ENCODE measurements around the gene IL1R1. TPM values are rescaled to one million over a fixed set of nuclear protein-coding genes. Genes with fewer than 3 reads are reported as not detected.
"Not testable (repeated sequence)": the region's sequence is repeated elsewhere in the genome, so short reads cannot be mapped to it uniquely, and the experiment has no call there.

Gene IL1R1
- polyA plus RNA-seq, 3 donors, result 24.9 to 34.1 (median 29.5) TPM

- DNase-seq, result not testable (repeated sequence)
These were observed 35.5 kb upstream of the IL1R1 start for GRCh38 chr2:102106813-102107740.

GRCh38 chr2:102107741-102108070 lies 34.8 kb upstream of the IL1R1 start:
- DNase-seq, result no peak

GRCh38 chr2:102109016-102109415 lies 33.5 kb upstream of the IL1R1 start:
- DNase-seq, result no peak

GRCh38 chr2:102110171-102110570 lies 32.4 kb upstream of the IL1R1 start:
- DNase-seq, result no peak

GRCh38 chr2:102110596-102111334 lies 31.8 kb upstream of the IL1R1 start:
- DNase-seq, result no peak

- peak; percentile 54 for DNase-seq
These were observed 30.7 kb upstream of the IL1R1 start for GRCh38 chr2:102111823-102112222.

GRCh38 chr2:102112271-102112670 lies 30.3 kb upstream of the IL1R1 start:
- DNase-seq, result no peak

- no peak for DNase-seq
These were observed 29.6 kb upstream of the IL1R1 start for GRCh38 chr2:102112692-102113665.

GRCh38 chr2:102114290-102114721 lies 28.2 kb upstream of the IL1R1 start:
- DNase-seq, result no peak

- DNase-seq, result no peak
These were observed 27.6 kb upstream of the IL1R1 start for GRCh38 chr2:102114851-102115497.

GRCh38 chr2:102116630-102117471 lies 25.7 kb upstream of the IL1R1 start:
- DNase-seq, result no peak

GRCh38 chr2:102117472-102117858 lies 25.1 kb upstream of the IL1R1 start:
- DNase-seq, result no peak

- DNase-seq, result no peak
These were observed 23.3 kb upstream of the IL1R1 start for GRCh38 chr2:102119255-102119654.

- no peak for DNase-seq
These were observed 22.3 kb upstream of the IL1R1 start for GRCh38 chr2:102120261-102120660.

GRCh38 chr2:102120701-102121159 lies 21.8 kb upstream of the IL1R1 start:
- no peak for DNase-seq

- DNase-seq, result no peak
These were observed 20.4 kb upstream of the IL1R1 start for GRCh38 chr2:102122115-102122514.

- no peak for DNase-seq
These were observed 19.6 kb upstream of the IL1R1 start for GRCh38 chr2:102122909-102123308.

- DNase-seq, result not testable (repeated sequence)
These were observed 18.1 kb upstream of the IL1R1 start for GRCh38 chr2:102124421-102124820.

GRCh38 chr2:102126169-102126568 lies 16.4 kb upstream of the IL1R1 start:
- DNase-seq, result no peak

- DNase-seq, result no peak
These were observed 15.9 kb upstream of the IL1R1 start for GRCh38 chr2:102126660-102127059.

Data from renal pelvis (tissue), 4 donors.